Retinal pigment epithelial cell (primary cell): ENCODE data around the gene APOB.

Experiments
- DNase-seq: peaks from one replicate; pipeline ENCODE4 v3.0.0-alpha.2; 2010; ENCODE audit warnings: low read depth
- H3K4me3 ChIP-seq: 2 replicates; pipeline ENCODE4 v1.5.1; 2011; ENCODE audit warnings: mild to moderate bottlenecking, low read length, control low read depth, moderate library complexity
- TF ChIP-seq, protein P1 (sequence below): conservative IDR thresholded peaks from 2 replicates; pipeline ENCODE4 v1.5.1; 2011; ENCODE audit warnings: low read depth, low read length, control low read depth, inconsistent platforms

The APOB gene

DNA sequence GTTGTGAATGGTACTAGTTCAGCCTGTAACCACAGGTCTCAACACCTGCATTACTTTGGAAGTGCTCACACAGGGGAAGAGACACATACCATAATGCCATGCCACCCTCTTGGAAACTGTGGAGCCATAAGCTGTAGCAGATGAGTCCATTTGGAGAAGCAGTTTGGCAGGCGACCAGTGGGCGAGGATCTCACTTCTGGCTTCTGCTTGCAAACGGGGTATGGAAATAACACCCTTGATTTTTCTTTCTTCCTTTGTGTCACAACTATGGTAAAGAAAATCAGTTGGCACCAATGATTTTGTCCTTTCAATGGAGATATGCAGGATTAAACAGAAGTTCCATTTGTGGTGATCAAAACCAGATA, 28.6 kb downstream of the APOB start:
- no peak overlapping the region for H3K4me3 ChIP-seq
- no peak for DNase-seq
- TF ChIP-seq, protein P1, sequence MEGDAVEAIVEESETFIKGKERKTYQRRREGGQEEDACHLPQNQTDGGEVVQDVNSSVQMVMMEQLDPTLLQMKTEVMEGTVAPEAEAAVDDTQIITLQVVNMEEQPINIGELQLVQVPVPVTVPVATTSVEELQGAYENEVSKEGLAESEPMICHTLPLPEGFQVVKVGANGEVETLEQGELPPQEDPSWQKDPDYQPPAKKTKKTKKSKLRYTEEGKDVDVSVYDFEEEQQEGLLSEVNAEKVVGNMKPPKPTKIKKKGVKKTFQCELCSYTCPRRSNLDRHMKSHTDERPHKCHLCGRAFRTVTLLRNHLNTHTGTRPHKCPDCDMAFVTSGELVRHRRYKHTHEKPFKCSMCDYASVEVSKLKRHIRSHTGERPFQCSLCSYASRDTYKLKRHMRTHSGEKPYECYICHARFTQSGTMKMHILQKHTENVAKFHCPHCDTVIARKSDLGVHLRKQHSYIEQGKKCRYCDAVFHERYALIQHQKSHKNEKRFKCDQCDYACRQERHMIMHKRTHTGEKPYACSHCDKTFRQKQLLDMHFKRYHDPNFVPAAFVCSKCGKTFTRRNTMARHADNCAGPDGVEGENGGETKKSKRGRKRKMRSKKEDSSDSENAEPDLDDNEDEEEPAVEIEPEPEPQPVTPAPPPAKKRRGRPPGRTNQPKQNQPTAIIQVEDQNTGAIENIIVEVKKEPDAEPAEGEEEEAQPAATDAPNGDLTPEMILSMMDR: no peak

DNA sequence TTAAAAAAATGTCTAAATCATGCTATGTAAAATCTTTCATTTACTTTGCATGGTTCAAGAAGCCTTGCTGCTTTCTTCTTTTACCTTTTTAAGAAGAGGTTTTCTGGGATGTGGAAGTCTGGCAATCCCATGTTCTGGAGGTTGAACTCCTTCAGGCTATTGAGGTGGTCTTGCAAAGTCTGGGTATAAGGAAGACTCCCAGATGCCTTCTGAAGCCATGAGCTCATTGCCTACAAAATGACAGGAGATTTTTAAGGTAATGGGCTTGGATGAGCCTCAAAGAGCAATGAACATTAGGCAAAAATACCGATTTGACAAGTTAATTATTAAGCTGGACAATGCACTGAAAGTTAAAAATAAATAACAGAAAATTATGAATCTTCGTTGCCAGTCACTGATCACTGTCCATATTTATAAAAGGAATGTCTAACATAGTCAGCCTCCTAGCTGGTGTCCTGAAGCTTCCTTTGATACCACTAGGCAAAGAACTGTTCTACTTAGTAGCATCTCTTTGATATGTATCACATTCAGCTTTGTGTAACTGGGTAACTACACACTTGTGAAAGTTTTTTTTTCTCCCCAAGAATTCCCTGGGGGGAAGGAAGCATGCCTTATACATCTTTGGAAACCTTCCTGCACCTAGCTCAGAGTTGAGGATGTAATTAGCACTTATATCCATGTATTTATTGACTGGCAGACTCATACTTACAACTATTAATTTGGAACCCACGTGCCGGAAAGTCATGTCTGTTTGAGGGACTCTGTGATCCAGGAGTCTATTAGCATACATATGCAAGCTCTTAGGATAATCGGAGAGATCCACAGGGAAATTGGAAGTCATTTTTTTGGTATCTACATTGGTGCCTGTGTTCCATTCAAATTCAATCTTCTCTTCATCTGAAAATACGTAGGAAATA, 29.3 kb downstream of the APOB start:
- H3K4me3 ChIP-seq: no peak overlapping the region
- no peak for DNase-seq
- TF ChIP-seq, protein P1: no peak

DNA sequence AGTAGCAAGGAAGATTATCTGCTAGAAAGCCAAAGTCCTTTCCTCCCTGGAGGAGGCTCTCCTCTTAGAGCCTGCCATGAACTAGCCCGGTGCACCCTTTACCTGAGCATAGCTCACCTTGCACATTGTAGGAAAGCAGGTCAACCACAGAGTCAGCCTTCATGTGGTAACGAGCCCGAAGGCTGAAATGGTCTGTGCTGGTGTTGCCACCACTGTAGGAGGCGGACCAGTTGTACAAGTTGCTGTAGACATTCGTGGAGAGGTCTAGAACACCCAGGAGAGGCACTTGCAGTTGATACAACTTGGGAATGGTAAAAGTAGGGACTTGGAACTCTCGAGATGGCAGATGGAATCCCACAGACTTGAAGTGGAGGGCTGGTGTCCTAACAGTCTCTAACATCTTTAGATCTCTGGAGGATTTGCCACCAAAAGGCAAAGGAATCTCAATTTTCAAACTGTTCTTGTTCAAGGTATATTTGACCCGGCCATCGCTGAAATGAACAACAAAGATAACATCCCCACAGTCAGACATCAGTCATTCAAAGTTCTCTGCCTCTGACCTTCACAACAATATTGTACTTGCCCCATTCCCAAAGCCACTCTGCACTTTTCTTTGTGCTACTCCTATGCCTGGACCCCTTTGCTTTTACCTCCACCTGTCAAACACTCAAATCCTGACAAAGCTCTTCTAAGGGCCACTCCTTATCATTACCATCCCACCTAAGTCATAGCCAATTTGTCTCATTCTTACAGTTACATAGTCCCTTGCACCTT, 30.6 kb downstream of the APOB start:
- TF ChIP-seq, protein P1: no peak
- H3K4me3 ChIP-seq: no peak overlapping the region
- no peak for DNase-seq

DNA sequence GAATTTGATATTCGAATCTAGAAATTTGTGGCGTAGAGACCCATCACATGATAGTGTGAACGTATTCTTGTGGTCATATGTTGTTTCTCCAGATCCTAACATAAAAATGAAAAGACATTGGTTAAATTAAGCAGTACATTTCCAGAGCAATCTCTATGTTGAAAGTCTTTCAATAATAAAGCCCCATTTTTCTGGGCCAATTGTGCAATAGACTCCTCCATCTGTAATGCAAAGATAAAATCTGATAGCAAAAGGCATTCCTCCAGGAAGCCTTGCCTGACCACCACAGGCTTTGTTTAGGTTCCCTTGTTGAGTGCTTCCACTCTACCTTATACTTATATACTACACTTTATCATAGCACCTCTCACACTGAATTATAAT, 31.3 kb downstream of the APOB start:
- no peak for DNase-seq
- H3K4me3 ChIP-seq: no peak overlapping the region
- TF ChIP-seq, protein P1: no peak

DNA sequence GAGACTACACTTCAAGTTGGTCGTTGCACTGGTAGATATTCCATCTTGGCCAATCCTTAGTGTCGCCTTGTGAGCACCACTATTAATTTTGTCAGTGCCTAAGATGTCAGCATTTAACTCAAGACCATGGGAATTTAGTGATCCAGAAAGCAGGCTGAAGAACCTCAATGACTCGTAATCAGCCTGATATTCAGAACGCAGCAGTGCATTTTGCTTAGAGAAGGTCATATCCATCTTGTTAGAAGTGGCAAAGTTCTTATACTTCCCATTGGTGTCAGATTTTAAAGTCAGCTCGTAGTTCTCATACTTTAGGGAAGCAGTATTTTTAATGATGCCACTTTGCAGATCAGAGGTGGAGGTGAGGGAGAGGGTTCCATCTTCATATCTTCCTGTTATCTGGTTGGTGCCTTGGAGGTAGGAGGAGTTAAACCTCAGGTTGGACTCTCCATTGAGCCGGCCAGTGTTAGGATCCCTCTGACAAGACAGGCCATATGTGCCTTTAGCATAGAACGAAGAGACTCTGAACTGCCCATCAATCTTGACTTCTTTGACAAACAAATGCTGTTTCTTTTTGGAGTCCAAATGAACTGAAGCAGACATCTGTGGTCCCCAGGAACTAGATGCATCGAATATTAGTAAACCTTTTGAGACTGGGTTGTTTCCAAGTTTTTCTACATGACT, 31.9 kb downstream of the APOB start:
- TF ChIP-seq, protein P1: no peak
- no peak for DNase-seq
- H3K4me3 ChIP-seq: no peak overlapping the region

DNA sequence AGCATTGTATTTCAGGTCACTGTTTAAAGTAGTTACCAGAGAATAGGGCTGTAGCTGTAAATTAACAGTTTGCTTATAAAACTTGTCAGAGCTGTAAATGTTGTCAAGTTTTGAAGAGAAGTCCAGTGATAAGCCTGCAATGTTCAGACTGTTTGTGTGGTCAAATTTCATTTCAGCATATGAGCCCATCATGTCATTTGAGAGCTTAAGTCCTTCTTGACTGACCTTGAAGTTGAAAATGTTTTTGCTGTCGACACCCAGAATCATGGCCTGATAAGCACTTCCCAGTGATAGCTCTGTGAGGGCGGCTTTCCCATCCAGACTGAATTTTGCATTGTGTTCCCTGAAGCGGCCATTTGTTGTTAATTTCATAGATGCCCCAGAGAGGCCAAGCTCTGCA, 32.4 kb downstream of the APOB start:
- no peak for DNase-seq
- no peak overlapping the region for H3K4me3 ChIP-seq
- TF ChIP-seq, protein P1: no peak
